ENCODE results near the gene CUL9.

DNA sequence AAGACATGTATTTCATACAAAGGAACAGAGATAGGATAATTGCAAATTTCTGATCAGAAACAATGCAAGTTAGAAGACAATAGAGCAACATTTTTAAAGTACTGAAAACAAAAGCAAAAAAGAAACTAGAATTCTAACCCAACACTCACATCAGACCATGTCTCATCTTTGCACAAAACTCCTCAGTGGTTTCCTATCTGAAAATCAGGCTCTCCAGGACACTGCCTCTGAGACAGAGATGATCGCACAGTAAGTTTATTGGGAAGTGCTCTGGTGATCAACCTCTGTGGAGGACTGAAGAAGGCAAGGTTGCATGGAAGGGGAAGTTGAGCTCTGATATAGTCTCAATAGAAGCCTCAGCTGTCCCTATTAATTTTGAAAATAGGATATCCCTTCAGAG lies 59.0 kb downstream of the CUL9 start:
- TF ChIP-seq POLR2A (IDR thresholded peaks at IDR 0.05; ENCODE audit: low read depth, low read length) (no peak), POLR2AphosphoS5 (IDR thresholded peaks at IDR 0.05; ENCODE audit: low read depth, low read length) (no peak), PAX5 (IDR thresholded peaks at IDR 0.05; ENCODE audit: insufficient read depth, low read length, severe bottlenecking) (no peak), TAF1 (IDR thresholded peaks at IDR 0.05; ENCODE audit: low read depth, low read length) (no peak)
